Measurements from ENCODE around the gene DNAJA3. TPM values are rescaled to one million over a fixed set of nuclear protein-coding genes. Genes with fewer than 3 reads are reported as not detected.

Gene DNAJA3
- total RNA-seq, 1 experiment from 2014 or later: 93.3 TPM

DNA sequence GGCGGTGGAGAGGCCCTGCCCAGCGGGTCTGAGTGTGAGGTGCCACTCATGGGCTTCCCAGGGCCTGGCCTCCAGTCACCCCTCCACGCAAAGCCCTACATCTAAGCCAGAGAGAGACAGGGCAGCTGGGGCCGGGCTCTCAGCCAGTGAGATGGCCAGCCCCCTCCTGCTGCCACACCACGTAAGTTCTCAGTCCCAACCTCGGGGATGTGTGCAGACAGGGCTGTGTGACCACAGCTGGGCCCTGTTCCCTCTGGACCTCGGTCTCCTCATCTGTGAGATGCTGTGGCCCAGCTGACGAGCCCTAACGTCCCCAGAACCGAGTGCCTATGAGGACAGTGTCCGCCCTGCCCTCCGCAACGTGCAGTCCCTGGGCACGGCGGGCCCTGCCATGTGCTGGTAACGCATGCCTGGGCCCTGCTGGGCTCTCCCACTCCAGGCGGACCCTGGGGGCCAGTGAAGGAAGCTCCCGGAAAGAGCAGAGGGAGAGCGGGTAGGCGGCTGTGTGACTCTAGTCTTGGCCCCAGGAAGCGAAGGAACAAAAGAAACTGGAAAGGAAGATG, 42.8 kb upstream of the DNAJA3 start (continued):
- no peak for TF ChIP-seq CTCF (IDR thresholded peaks at IDR 0.05 in 2 of 3, conservative IDR thresholded peaks at IDR 0.05 in 1 of 3; ENCODE audit: borderline replicate concordance in 1 of 3, insufficient read depth in 1 of 3, low read depth in 2 of 3, low read length in 2 of 3)

DNA sequence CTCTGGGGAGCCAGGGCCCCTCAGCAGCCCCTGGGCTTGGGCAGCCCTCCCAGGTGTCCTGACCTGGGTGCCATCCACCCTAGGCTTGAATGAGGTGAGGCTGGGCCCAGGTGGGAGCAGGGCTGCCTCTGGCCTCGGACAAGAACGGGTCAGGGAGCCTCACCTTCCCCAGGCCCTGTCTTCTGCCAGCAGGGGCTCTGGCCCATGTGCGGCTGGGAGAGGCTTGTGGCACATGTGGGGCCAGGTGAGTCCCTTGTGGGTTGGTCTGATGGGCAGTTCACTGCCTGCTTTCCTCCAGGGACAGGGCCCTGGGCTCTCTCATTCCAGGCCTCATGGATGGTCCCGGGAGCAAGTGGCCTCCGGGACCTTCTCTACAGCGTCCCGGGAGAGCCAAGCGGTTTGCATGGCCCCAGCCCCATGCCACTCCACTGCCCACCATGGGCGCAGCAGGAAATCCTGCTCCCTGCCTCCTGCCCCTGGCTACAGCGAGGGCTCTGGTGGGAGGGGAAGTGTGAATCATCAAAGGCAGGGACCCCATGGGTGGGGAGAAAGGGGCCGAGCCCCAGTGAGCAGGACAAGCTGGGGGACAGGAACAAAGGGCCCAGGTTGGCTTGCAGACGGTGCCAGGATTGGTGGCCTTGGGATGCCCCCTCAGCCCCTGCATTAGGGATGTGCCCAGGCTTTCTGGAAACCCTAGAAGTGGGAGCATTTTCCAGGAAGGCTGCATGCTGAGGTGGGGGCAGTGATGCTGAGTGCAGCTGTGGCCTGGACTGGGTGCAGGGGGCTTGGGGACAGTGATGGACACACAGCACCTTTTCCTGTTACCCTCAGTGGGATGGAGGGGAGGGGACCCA, 41.9 kb upstream of the DNAJA3 start:
- Histone ChIP-seq H3K79me2 (ENCODE audit: insufficient read depth, low read length) (no peaks in the 10 kb centered on the region), H3K4me2 (ENCODE audit: low read length) (no peak overlapping the region), H3K9me2 (ENCODE audit: insufficient read depth) (no peaks in the 10 kb centered on the region), H3K4me1 (ENCODE audit: control insufficient read depth in 1 of 2, insufficient read depth in 2 of 2, low read length in 2 of 2) (peaks cover 0 to 5% of the 10 kb centered on the region in 2 experiments; a peak in 1 of 4 replicates), H3K9ac (ENCODE audit: low read length) (no peak overlapping the region), H3K9me3 (ENCODE audit: control insufficient read depth in 1 of 2, insufficient read depth in 1 of 2, low read depth in 1 of 2, low read length in 2 of 2) (no peaks in the 10 kb centered on the region), H3K27ac (ENCODE audit: low read depth, low read length) (no peak overlapping the region; the same call in 1 of the 2 replicates), H2AFZ (ENCODE audit: low read depth, low read length, poor library complexity, severe bottlenecking) (no peak overlapping the region), H3K4me3 (replicated peaks in 1 of 2; ENCODE audit: low read depth in 1 of 2, low read length in 2 of 2) (no peak overlapping the region), H3K27me3 (ENCODE audit: insufficient read depth, low read length) (no peaks in the 10 kb centered on the region), H3K36me3 (ENCODE audit: control insufficient read depth in 1 of 2, insufficient read depth in 2 of 2, low read length in 2 of 2) (no peaks in the 10 kb centered on the region), H4K20me1 (ENCODE audit: insufficient read depth) (no peaks in the 10 kb centered on the region)
- ChIA-PET POLR2A (no interaction called here), RAD21 (ENCODE audit: low non-redundant PET in 1 of 2, low total read pairs in 2 of 2, uncharacterized antibody in 2 of 2, unreplicated experiment in 2 of 2) (no interaction called here), CTCF (no interaction called here)
- intact Hi-C loops (cut with micrococcal nuclease): no loop called here
- ATAC-seq (no peak), DNase-seq (ENCODE audit: low read depth, low spot score) (no peak)
- no TSS peak for BruUV-seq (replicated peaks)
- TF ChIP-seq JUND (IDR thresholded peaks at IDR 0.05) (no peak), CBX3 (IDR thresholded peaks at IDR 0.05; ENCODE audit: low read depth) (no peak), ZFX (IDR thresholded peaks at IDR 0.05) (no peak), FOSL1 (IDR thresholded peaks at IDR 0.05; ENCODE audit: low read depth) (no peak), SP1 (IDR thresholded peaks at IDR 0.05; ENCODE audit: low read depth) (no peak), CEBPB (IDR thresholded peaks at IDR 0.05; ENCODE audit: low read depth) (no peak), POLR2AphosphoS5 (IDR thresholded peaks at IDR 0.05; ENCODE audit: low read depth, low read length) (no peak), REST (IDR thresholded peaks at IDR 0.05; ENCODE audit: low read depth) (no peak), CTCF (IDR thresholded peaks at IDR 0.05 in 2 of 3, conservative IDR thresholded peaks at IDR 0.05 in 1 of 3; ENCODE audit: borderline replicate concordance in 1 of 3, insufficient read depth in 1 of 3, low read depth in 2 of 3, low read length in 2 of 3) (no peak), ELF1 (IDR thresholded peaks at IDR 0.05; ENCODE audit: borderline replicate concordance, low read depth) (no peak), YY1 (IDR thresholded peaks at IDR 0.05; ENCODE audit: extremely low read depth, insufficient replicate concordance, low read depth, low read length) (no peak), SIN3A (IDR thresholded peaks at IDR 0.05; ENCODE audit: low read depth) (no peak), EZH2 (IDR thresholded peaks at IDR 0.05) (no peak)
- TF ChIP-seq, protein P1, sequence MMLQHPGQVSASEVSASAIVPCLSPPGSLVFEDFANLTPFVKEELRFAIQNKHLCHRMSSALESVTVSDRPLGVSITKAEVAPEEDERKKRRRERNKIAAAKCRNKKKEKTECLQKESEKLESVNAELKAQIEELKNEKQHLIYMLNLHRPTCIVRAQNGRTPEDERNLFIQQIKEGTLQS (IDR thresholded peaks at IDR 0.05): no peak
- TF ChIP-seq, protein P2, sequence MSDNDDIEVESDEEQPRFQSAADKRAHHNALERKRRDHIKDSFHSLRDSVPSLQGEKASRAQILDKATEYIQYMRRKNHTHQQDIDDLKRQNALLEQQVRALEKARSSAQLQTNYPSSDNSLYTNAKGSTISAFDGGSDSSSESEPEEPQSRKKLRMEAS (IDR thresholded peaks at IDR 0.05): no peak
